Liver (tissue), 9 donors: ENCODE measurements around the gene SRGAP3. TPM values are rescaled to one million over a fixed set of nuclear protein-coding genes. Genes with fewer than 3 reads are reported as not detected.

Experiments
- DNase-seq: peaks from one replicate; pipeline ENCODE4 v3.0.0-alpha.2; 2017; ENCODE audit warnings: low spot score
- H3K27ac ChIP-seq, 2 donors: one replicate each; pipeline ENCODE4 v1.7.0; 2013; ENCODE audit warnings: inconsistent platforms in 2 of 2, low read length in 2 of 2, control low read depth in 1 of 2, low read depth in 1 of 2, mild to moderate bottlenecking in 1 of 2
- H3K27me3 ChIP-seq, 4 donors: one replicate each; pipeline versions ENCODE4 v1.6.1 to v1.7.0; 2013; ENCODE audit warnings: low read length in 3 of 4, inconsistent platforms in 1 of 4, mild to moderate bottlenecking in 1 of 4, moderate library complexity in 1 of 4; ENCODE audit not compliant: control insufficient read depth in 4 of 4, insufficient read depth in 4 of 4
- H3K36me3 ChIP-seq, 4 donors: one replicate each; pipeline versions ENCODE4 v1.6.1 to v1.7.0; 2013; ENCODE audit warnings: low read length in 3 of 4, mild to moderate bottlenecking in 3 of 4, low read depth in 1 of 4, moderate library complexity in 1 of 4; ENCODE audit not compliant: control insufficient read depth in 4 of 4, insufficient read depth in 3 of 4
- H3K4me1 ChIP-seq, 4 donors: one replicate each; pipeline versions ENCODE4 v1.6.1 to v1.7.0; 2013; ENCODE audit warnings: low read length in 3 of 4, mild to moderate bottlenecking in 3 of 4, moderate library complexity in 1 of 4; ENCODE audit not compliant: control insufficient read depth in 4 of 4, insufficient read depth in 4 of 4
- H3K4me3 ChIP-seq, 3 donors: one replicate each; pipeline versions ENCODE4 v1.6.1 to v1.7.0; 2013; ENCODE audit warnings: low read length in 3 of 3, control low read depth in 1 of 3, low read depth in 1 of 3, mild to moderate bottlenecking in 1 of 3
- H3K9ac ChIP-seq, 2 donors: one replicate each; pipeline ENCODE4 v1.7.0; 2013; ENCODE audit warnings: low read length in 2 of 2, mild to moderate bottlenecking in 2 of 2, moderate library complexity in 2 of 2, control low read depth in 1 of 2, low read depth in 1 of 2
- H3K9me3 ChIP-seq, 4 donors: one replicate each; pipeline versions ENCODE4 v1.6.1 to v1.7.0; 2013; ENCODE audit warnings: low read length in 3 of 4; ENCODE audit not compliant: control insufficient read depth in 4 of 4
- ATF3 ChIP-seq: IDR thresholded peaks from 2 replicates; pipeline ENCODE4 v1.6.1; 2016; ENCODE audit warnings: antibody characterized with exemption
- CTCF ChIP-seq: fragments of 150-350 bp; IDR thresholded peaks from 2 replicates; pipeline ENCODE4 v1.5.1; 2017; ENCODE audit warnings: improper control_type of control experiment, low read depth, low read length; ENCODE audit not compliant: missing input control
- EGR1 ChIP-seq, 2 donors: IDR thresholded peaks; 2 replicates each; pipeline ENCODE4 v1.6.1; 2016 to 2018; ENCODE audit warnings: antibody characterized with exemption in 2 of 2, low read depth in 2 of 2
- FOXA1 ChIP-seq: IDR thresholded peaks from 2 replicates; pipeline ENCODE4 v1.6.1; 2016; ENCODE audit warnings: antibody characterized with exemption
- FOXA2 ChIP-seq: IDR thresholded peaks from 2 replicates; pipeline ENCODE4 v1.6.1; 2016; ENCODE audit warnings: antibody characterized with exemption
- GABPA ChIP-seq, 2 donors: IDR thresholded peaks in 1 of 2; conservative IDR thresholded peaks in 1 of 2; 2 replicates each; pipeline ENCODE4 v1.6.1; 2016; ENCODE audit warnings: antibody characterized with exemption in 2 of 2, mild to moderate bottlenecking in 1 of 2, moderate library complexity in 1 of 2
- HNF4A ChIP-seq, 2 donors: conservative IDR thresholded peaks; 2 replicates each; pipeline ENCODE4 v1.6.1; 2016; ENCODE audit warnings: antibody characterized with exemption in 2 of 2, mild to moderate bottlenecking in 2 of 2
- HNF4G ChIP-seq: IDR thresholded peaks from 2 replicates; pipeline ENCODE4 v1.6.1; 2016; ENCODE audit warnings: antibody characterized with exemption
- JUND ChIP-seq, 2 donors: IDR thresholded peaks; 2 replicates each; pipeline ENCODE4 v1.6.1; 2016; ENCODE audit warnings: antibody characterized with exemption in 2 of 2
- MAX ChIP-seq: IDR thresholded peaks from 2 replicates; pipeline ENCODE4 v1.6.1; 2016; ENCODE audit warnings: antibody characterized with exemption
- NR2F2 ChIP-seq: IDR thresholded peaks from 2 replicates; pipeline ENCODE4 v1.6.1; 2016; ENCODE audit warnings: antibody characterized with exemption
- RAD21 ChIP-seq, 2 donors: IDR thresholded peaks; 2 replicates each; pipeline ENCODE4 v1.6.1; 2016; ENCODE audit warnings: antibody characterized with exemption in 2 of 2, mild to moderate bottlenecking in 2 of 2
- REST ChIP-seq: IDR thresholded peaks from 2 replicates; pipeline ENCODE4 v1.6.1; 2016; ENCODE audit warnings: antibody characterized with exemption, mild to moderate bottlenecking
- RXRA ChIP-seq, 2 donors: IDR thresholded peaks; 2 replicates each; pipeline ENCODE4 v1.6.1; 2017 to 2018; ENCODE audit warnings: antibody characterized with exemption in 2 of 2, mild to moderate bottlenecking in 1 of 2
- SP1 ChIP-seq: IDR thresholded peaks from 2 replicates; pipeline ENCODE4 v1.6.1; 2018; ENCODE audit warnings: antibody characterized with exemption, mild to moderate bottlenecking
- TAF1 ChIP-seq: conservative IDR thresholded peaks from 2 replicates; pipeline ENCODE4 v1.6.1; 2016; ENCODE audit warnings: antibody characterized with exemption, mild to moderate bottlenecking
- YY1 ChIP-seq: IDR thresholded peaks from 2 replicates; pipeline ENCODE4 v1.6.1; 2016; ENCODE audit warnings: antibody characterized with exemption, mild to moderate bottlenecking
- ZBTB33 ChIP-seq: IDR thresholded peaks from 2 replicates; pipeline ENCODE4 v1.6.1; 2016; ENCODE audit warnings: antibody characterized with exemption
- WGBS: extraction: QIAGEN DNeasy Blood & Tissue Kit; methylation state at CpG from one replicate; pipeline ENCODE4 v1.1.7; 2013; 5-methylcytosine and 5-hydroxymethylcytosine counted together
- polyA plus RNA-seq, 2 donors: library from polyadenylated mRNA; stranded (reverse) in 1 of 2; unstranded in 1 of 2; fragments of 200-250 nt in 1 of 2; fragments of >200 nt in 1 of 2; fragmentation: Nextera tagmentation in 1 of 2; extraction: Ambion mirVana in 1 of 2; gene quantifications; one replicate each; pipeline versions ENCODE4 v1.2.1 to v1.2.3, GENCODE V29; 2013 to 2015
- total RNA-seq, 2 donors: library from RNA; depleted of rRNA; stranded (reverse); fragments of >200 nt; gene quantifications; one replicate each; pipeline ENCODE4 v1.2.3, GENCODE V29; 2014
- donor health status: healthy.
- donor health status: healthy.
- donor health status: healthy.
- donor health status: healthy.
- donor health status: healthy.

Gene SRGAP3
- total and polyA plus RNA-seq, 4 donors = 0.61 to 4.2 (median 1.6) TPM

- 85% methylated on average over 6 of the region's 6 CpGs for WGBS
- H3K4me3 ChIP-seq = no peak overlapping the region
- peaks cover 0 to 4% (median 2%) of the 10 kb centered on the region in 4 donors for H3K4me1 ChIP-seq
- H3K36me3 ChIP-seq = no peaks in the 10 kb centered on the region
- no peak for DNase-seq
- TF ChIP-seq NR2F2 (no peak), ATF3 (no peak), TAF1 (no peak), SP1 (no peak), FOXA1 (no peak), YY1 (no peak), HNF4A (conservative IDR thresholded peaks at IDR 0.05) (no peak)
- no peaks in the 10 kb centered on the region for H3K9me3 ChIP-seq
- H3K27ac ChIP-seq = no peak overlapping the region
- H3K27me3 ChIP-seq = no peaks in the 10 kb centered on the region
- no peak overlapping the region for H3K9ac ChIP-seq
Observed at GRCh38 chr3:8976540-8977182, 272.8 kb downstream of the SRGAP3 start.

- peaks cover 0 to under 1% (median 0%) of the 10 kb centered on the region in 4 donors for H3K4me1 ChIP-seq
- no peaks in the 10 kb centered on the region for H3K27me3 ChIP-seq
- 79% methylated on average over 11 of the region's 11 CpGs for WGBS
- H3K9ac ChIP-seq = no peak overlapping the region
- no peaks in the 10 kb centered on the region for H3K36me3 ChIP-seq
- DNase-seq = no peak
- no peak overlapping the region for H3K4me3 ChIP-seq
- H3K9me3 ChIP-seq = no peaks in the 10 kb centered on the region
- H3K27ac ChIP-seq = no peak overlapping the region
- no peak for TF ChIP-seq HNF4A (conservative IDR thresholded peaks at IDR 0.05)
- no peak for TF ChIP-seq JUND (IDR thresholded peaks at IDR 0.05)
- no peak for TF ChIP-seq RAD21 (IDR thresholded peaks at IDR 0.05)
- no peak for TF ChIP-seq MAX
- TF ChIP-seq HNF4G = no peak
- no peak for TF ChIP-seq EGR1 (IDR thresholded peaks at IDR 0.05; ENCODE audit: low read depth in 2 of 2)
- no peak for TF ChIP-seq YY1
- no peak for TF ChIP-seq FOXA1
- TF ChIP-seq RXRA (IDR thresholded peaks at IDR 0.05) = no peak
- TF ChIP-seq SP1 = no peak
- TF ChIP-seq NR2F2 = no peak
- TF ChIP-seq ATF3 = no peak
- no peak for TF ChIP-seq REST
- no peak for TF ChIP-seq ZBTB33
- no peak for TF ChIP-seq FOXA2
- no peak for TF ChIP-seq GABPA (IDR thresholded peaks at IDR 0.05 in 1 of 2, conservative IDR thresholded peaks at IDR 0.05 in 1 of 2)
- TF ChIP-seq CTCF = no peak
- TF ChIP-seq TAF1 = no peak
Observed at GRCh38 chr3:8975081-8976020, 274.1 kb downstream of the SRGAP3 start.
